Left lung (tissue), 10 donors: ENCODE measurements around the gene TFE3. TPM values are rescaled to one million over a fixed set of nuclear protein-coding genes. Genes with fewer than 3 reads are reported as not detected.

Source experiments
- ATAC-seq: fragments of 200-7000 bp; cut with Tn5 transposase; one replicate; pipeline ENCODE4 v1.9.1; 2020; ENCODE audit warnings: moderate library complexity
- DNase-seq, 4 donors: peaks; one replicate each; pipeline ENCODE4 v3.0.0-alpha.2; 2013 to 2020
- H3K27ac ChIP-seq, 2 donors: fragments of 200-600 bp; sonication (generic) in 1 of 2; one replicate each; pipeline versions ENCODE4 v1.5.0 to v1.8.0; 2020 to 2021
- H3K27me3 ChIP-seq, 2 donors: fragments of 200-600 bp; sonication (generic) in 1 of 2; one replicate each; pipeline versions ENCODE4 v1.5.0 to v1.8.0; 2020 to 2021
- H3K36me3 ChIP-seq, 2 donors: fragments of 200-600 bp; sonication (generic) in 1 of 2; one replicate each; pipeline versions ENCODE4 v1.5.0 to v1.8.0; 2020 to 2021
- H3K4me1 ChIP-seq, 2 donors: fragments of 200-600 bp; one replicate each; pipeline ENCODE4 v1.8.0; 2021
- H3K4me3 ChIP-seq, 2 donors: fragments of 200-600 bp; sonication (generic) in 1 of 2; one replicate each; pipeline versions ENCODE4 v1.5.0 to v1.8.0; 2020 to 2021; ENCODE audit warnings: mild to moderate bottlenecking in 1 of 2
- H3K9me3 ChIP-seq, 2 donors: fragments of 200-600 bp; sonication (generic) in 1 of 2; one replicate each; pipeline versions ENCODE4 v1.5.0 to v1.8.0; 2020 to 2021
- CTCF ChIP-seq, 2 donors: fragments of 200-600 bp; sonication (generic) in 1 of 2; IDR thresholded peaks; one replicate each; pipeline versions ENCODE4 v1.5.0 to v1.8.0; 2021; ENCODE audit warnings: antibody characterized with exemption in 2 of 2
- intact Hi-C, 2 donors: fragments of 100-400 bp; cut with DNase I; formaldehyde crosslinking; loops; one replicate each; pipeline versions ENCODE4 v1.11.2 to v1.14.2; 2022
- polyA plus RNA-seq, 6 donors: library from polyadenylated mRNA; unstranded; fragments of 120-200 nt; gene quantifications; one replicate each; pipeline ENCODE4 v1.2.1, GENCODE V29; 2013; ENCODE audit not compliant: insufficient read length in 6 of 6
- total RNA-seq, 2 donors: library from RNA; stranded (reverse); fragmentation: NEBNext Ultra II Directional; extraction: Animal tissue kit (Norgen Biotek cat#: 25700); gene quantifications; one replicate each; pipeline ENCODE4 v1.2.1, GENCODE V29; 2021
- donor health status: DM: no; HTN: yes; CAD: no.
- donor health status: DM: no; HTN: no; CAD: no.

Gene TFE3
- total and polyA plus RNA-seq, 8 donors = 36.2 to 63.5 (median 42.9) TPM

GRCh38 chrX:49002091-49002935 lies 40.8 kb downstream of the TFE3 start, which contains the start of gene GRIPAP1:
TSS of gene GRIPAP1 (minus strand) at chrX:49002264. CDS start at chrX:49002229, 35 bp downstream.
- H3K4me1 ChIP-seq = peaks cover 0 to 5% of the 10 kb centered on the region in 2 donors
- H3K27ac ChIP-seq = peak within 1 kb of the TSS; percentile 89 to 91
- no peak for TF ChIP-seq CTCF (IDR thresholded peaks at IDR 0.05)
- H3K9me3 ChIP-seq = no peaks in the 10 kb centered on the region
- peaks cover 0 to 17% of the 10 kb centered on the region in 2 donors for H3K36me3 ChIP-seq
- ATAC-seq = peak; percentile 96
- H3K27me3 ChIP-seq = no peaks in the 10 kb centered on the region
- H3K4me3 ChIP-seq = peak within 1 kb of the TSS; percentile 50 to 62
- DNase-seq = peak; percentile 71 to 89 (median 86)
- intact Hi-C loops = no loop called here

GRCh38 chrX:49001521-49002090 lies 41.6 kb downstream of the TFE3 start:
- peak in 1 of 4 donors; percentile 21 for DNase-seq
- peak; percentile 20 for ATAC-seq
- Histone ChIP-seq H3K36me3 (peaks cover 0 to 24% of the 10 kb centered on the region in 2 donors), H3K27me3 (no peaks in the 10 kb centered on the region), H3K4me1 (peaks cover 0 to 5% of the 10 kb centered on the region in 2 donors), H3K4me3 (peak overlapping the region; percentile 50 to 62), H3K27ac (peak overlapping the region; percentile 89 to 91), H3K9me3 (no peaks in the 10 kb centered on the region)
- TF ChIP-seq CTCF (IDR thresholded peaks at IDR 0.05) = no peak
- intact Hi-C loops = no loop called here

- ATAC-seq (no peak), DNase-seq (no peak)
- TF ChIP-seq CTCF (IDR thresholded peaks at IDR 0.05) = no peak
- Histone ChIP-seq H3K4me1 (peaks cover 0 to 5% of the 10 kb centered on the region in 2 donors), H3K27ac (no peak overlapping the region), H3K36me3 (peaks cover 0 to 33% of the 10 kb centered on the region in 2 donors), H3K9me3 (no peaks in the 10 kb centered on the region), H3K27me3 (no peaks in the 10 kb centered on the region), H3K4me3 (no peak overlapping the region)
- intact Hi-C loops = no loop called here
Observed at GRCh38 chrX:49000636-49001035, 42.5 kb downstream of the TFE3 start.

GRCh38 chrX:48999030-48999429 lies 44.1 kb downstream of the TFE3 start:
- H3K27me3 ChIP-seq = no peaks in the 10 kb centered on the region
- ATAC-seq = no peak
- no peak overlapping the region for H3K4me3 ChIP-seq
- intact Hi-C loops = no loop called here
- H3K27ac ChIP-seq = no peak overlapping the region
- H3K9me3 ChIP-seq = no peaks in the 10 kb centered on the region
- peaks cover 0 to 5% of the 10 kb centered on the region in 2 donors for H3K4me1 ChIP-seq
- TF ChIP-seq CTCF (IDR thresholded peaks at IDR 0.05) = no peak
- peaks cover 0 to 39% of the 10 kb centered on the region in 2 donors for H3K36me3 ChIP-seq
- no peak for DNase-seq

- DNase-seq = no peak
- intact Hi-C loops = no loop called here
- no peak overlapping the region for H3K4me3 ChIP-seq
- TF ChIP-seq CTCF (IDR thresholded peaks at IDR 0.05) = no peak
- no peak for ATAC-seq
- H3K36me3 ChIP-seq = peaks cover 0 to 41% of the 10 kb centered on the region in 2 donors
- H3K9me3 ChIP-seq = no peaks in the 10 kb centered on the region
- H3K27ac ChIP-seq = no peak overlapping the region
- no peaks in the 10 kb centered on the region for H3K27me3 ChIP-seq
- peaks cover 0 to 5% of the 10 kb centered on the region in 2 donors for H3K4me1 ChIP-seq
Observed at GRCh38 chrX:48998391-48998790, 44.8 kb downstream of the TFE3 start.
